Measurements from ENCODE around the gene ANKRD44.
"Not testable (repeated sequence)": the region's sequence is repeated elsewhere in the genome, so short reads cannot be mapped to it uniquely, and the experiment has no call there.

The ANKRD44 gene

DNA sequence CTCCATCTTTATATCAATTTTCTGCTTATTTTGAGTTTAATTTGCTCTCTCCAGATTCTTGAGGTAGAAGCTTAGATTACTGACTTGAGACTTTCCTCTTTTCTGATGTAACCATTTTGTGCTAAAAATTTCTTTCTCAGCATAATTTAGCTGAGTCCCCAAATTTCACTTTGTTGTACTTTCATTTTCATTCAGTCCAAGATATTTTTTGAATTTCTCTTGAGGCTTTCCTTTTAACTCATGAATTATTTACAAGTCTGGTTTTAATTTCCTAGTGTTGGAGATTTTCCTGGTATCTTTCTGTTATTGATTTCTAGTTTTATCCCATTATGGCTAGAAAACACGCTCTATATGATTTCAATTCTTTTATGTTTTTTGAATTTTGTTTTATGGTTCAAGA, 239.4 kb downstream of the ANKRD44 start:
- peaks cover 14% of the 10 kb centered on the region for H3K36me3 ChIP-seq (ENCODE audit: control insufficient read depth, low read length)
- 0 out of 2 replicates have a peak, but pooled peaks cover 4% of the 10 kb centered on the region for H3K4me1 ChIP-seq (ENCODE audit: control insufficient read depth, low read length)
- H3K27me3 ChIP-seq (ENCODE audit: control insufficient read depth, low read length), result no peaks in the 10 kb centered on the region
- H3K4me3 ChIP-seq (ENCODE audit: low read length), result no peak overlapping the region
- no peaks in the 10 kb centered on the region for H3K79me2 ChIP-seq (ENCODE audit: control insufficient read depth, low read length)
- peaks cover 8% of the 10 kb centered on the region; the same call in 1 of the 2 replicates for H3F3A ChIP-seq (ENCODE audit: control insufficient read depth, insufficient read depth)
- H3K9me2 ChIP-seq (replicated peaks; ENCODE audit: control insufficient read depth, low read length), result no peaks in the 10 kb centered on the region
- TF ChIP-seq, protein P1, sequence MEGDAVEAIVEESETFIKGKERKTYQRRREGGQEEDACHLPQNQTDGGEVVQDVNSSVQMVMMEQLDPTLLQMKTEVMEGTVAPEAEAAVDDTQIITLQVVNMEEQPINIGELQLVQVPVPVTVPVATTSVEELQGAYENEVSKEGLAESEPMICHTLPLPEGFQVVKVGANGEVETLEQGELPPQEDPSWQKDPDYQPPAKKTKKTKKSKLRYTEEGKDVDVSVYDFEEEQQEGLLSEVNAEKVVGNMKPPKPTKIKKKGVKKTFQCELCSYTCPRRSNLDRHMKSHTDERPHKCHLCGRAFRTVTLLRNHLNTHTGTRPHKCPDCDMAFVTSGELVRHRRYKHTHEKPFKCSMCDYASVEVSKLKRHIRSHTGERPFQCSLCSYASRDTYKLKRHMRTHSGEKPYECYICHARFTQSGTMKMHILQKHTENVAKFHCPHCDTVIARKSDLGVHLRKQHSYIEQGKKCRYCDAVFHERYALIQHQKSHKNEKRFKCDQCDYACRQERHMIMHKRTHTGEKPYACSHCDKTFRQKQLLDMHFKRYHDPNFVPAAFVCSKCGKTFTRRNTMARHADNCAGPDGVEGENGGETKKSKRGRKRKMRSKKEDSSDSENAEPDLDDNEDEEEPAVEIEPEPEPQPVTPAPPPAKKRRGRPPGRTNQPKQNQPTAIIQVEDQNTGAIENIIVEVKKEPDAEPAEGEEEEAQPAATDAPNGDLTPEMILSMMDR (IDR thresholded peaks at IDR 0.05; ENCODE audit: low read depth, low read length, poor library complexity, severe bottlenecking), result no peak
- TF ChIP-seq EZH2phosphoT487 (IDR thresholded peaks at IDR 0.05; ENCODE audit: borderline replicate concordance, low read length), result no peak
- no peaks in the 10 kb centered on the region for H3K9me3 ChIP-seq (ENCODE audit: control insufficient read depth, insufficient read depth, low read length)
- no peaks in the 10 kb centered on the region for H4K20me1 ChIP-seq (ENCODE audit: control insufficient read depth, insufficient read depth, low read depth, low read length)
- no peak overlapping the region for H3K4me2 ChIP-seq (ENCODE audit: low read length)
- H3K27ac ChIP-seq (ENCODE audit: low read depth, low read length), result no peak overlapping the region

DNA sequence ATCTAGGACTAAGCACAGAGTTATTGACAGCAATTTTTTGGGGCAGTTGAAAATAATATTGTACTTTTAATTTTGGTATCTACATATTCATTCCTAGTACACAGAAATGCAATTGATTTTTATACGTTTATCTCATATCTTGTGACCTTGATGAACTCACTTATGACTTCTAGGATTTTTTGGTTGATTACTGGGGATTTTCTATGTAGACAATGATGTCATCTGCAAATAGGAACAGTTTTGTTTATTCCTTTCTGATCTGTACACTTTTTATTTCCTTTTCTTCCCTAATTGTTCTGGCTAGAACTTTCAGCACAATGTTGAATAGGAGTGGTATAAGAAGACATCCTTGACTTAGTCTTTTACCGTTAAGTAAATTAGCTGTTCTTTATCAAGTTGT, 240.6 kb downstream of the ANKRD44 start:
- TF ChIP-seq EZH2phosphoT487 (IDR thresholded peaks at IDR 0.05; ENCODE audit: borderline replicate concordance, low read length), result no peak
- TF ChIP-seq, protein P1 (IDR thresholded peaks at IDR 0.05; ENCODE audit: low read depth, low read length, poor library complexity, severe bottlenecking), result no peak
- H3K9me2 ChIP-seq (replicated peaks; ENCODE audit: control insufficient read depth, low read length), result no peaks in the 10 kb centered on the region

DNA sequence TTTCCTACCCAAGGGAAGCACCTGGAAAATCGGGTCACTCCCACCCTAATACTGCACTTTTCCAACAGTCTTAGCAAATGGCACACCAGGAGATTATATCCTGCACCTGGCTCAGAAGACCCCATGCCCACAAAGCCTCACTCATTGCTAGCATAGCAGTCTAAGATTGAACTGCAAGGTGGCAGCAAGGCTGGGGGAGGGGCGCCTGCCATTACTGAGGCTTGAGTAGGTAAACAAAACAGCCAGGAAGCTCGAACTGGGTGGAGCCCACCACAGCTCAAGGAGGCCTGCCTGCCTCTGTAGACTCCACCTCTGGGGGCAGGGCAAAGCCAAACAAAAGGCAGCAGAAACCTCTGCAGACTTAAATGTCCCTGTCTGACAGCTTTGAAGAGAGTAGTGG, 248.0 kb downstream of the ANKRD44 start:
- not testable (repeated sequence) for H3K79me2 ChIP-seq (ENCODE audit: control insufficient read depth, low read length); H3K4me2 ChIP-seq (ENCODE audit: low read length); H3F3A ChIP-seq (ENCODE audit: control insufficient read depth, insufficient read depth); H3K27ac ChIP-seq (ENCODE audit: low read depth, low read length); H4K20me1 ChIP-seq (ENCODE audit: control insufficient read depth, insufficient read depth, low read depth, low read length); H3K9me2 ChIP-seq (replicated peaks; ENCODE audit: control insufficient read depth, low read length); H3K4me3 ChIP-seq (ENCODE audit: low read length); H3K4me1 ChIP-seq (ENCODE audit: control insufficient read depth, low read length); H3K27me3 ChIP-seq (ENCODE audit: control insufficient read depth, low read length); H3K9me3 ChIP-seq (ENCODE audit: control insufficient read depth, insufficient read depth, low read length)
- H3K36me3 ChIP-seq (ENCODE audit: control insufficient read depth, low read length), result peaks cover 23% of the 10 kb centered on the region

More for the DNA sequence above, 240.6 kb downstream of the ANKRD44 start:
- Histone ChIP-seq H3K4me3 (ENCODE audit: low read length) (no peak overlapping the region), H3F3A (ENCODE audit: control insufficient read depth, insufficient read depth) (peaks cover 8% of the 10 kb centered on the region; the same call in 1 of the 2 replicates), H3K36me3 (ENCODE audit: control insufficient read depth, low read length) (peaks cover 6% of the 10 kb centered on the region), H4K20me1 (ENCODE audit: control insufficient read depth, insufficient read depth, low read depth, low read length) (no peaks in the 10 kb centered on the region), H3K4me1 (ENCODE audit: control insufficient read depth, low read length) (0 out of 2 replicates have a peak, but pooled peaks cover 4% of the 10 kb centered on the region), H3K79me2 (ENCODE audit: control insufficient read depth, low read length) (no peaks in the 10 kb centered on the region), H3K9me3 (ENCODE audit: control insufficient read depth, insufficient read depth, low read length) (no peaks in the 10 kb centered on the region), H3K4me2 (ENCODE audit: low read length) (no peak overlapping the region), H3K27ac (ENCODE audit: low read depth, low read length) (no peak overlapping the region), H3K27me3 (ENCODE audit: control insufficient read depth, low read length) (no peaks in the 10 kb centered on the region)

GRCh38 chr2:197059477-197059876, 251.1 kb downstream of the ANKRD44 start:
- Histone ChIP-seq H3K4me2 (ENCODE audit: low read length) (no peak overlapping the region), H3K9me2 (replicated peaks; ENCODE audit: control insufficient read depth, low read length) (no peaks in the 10 kb centered on the region), H4K20me1 (ENCODE audit: control insufficient read depth, insufficient read depth, low read depth, low read length) (no peaks in the 10 kb centered on the region), H3K4me3 (ENCODE audit: low read length) (no peak overlapping the region), H3K9me3 (ENCODE audit: control insufficient read depth, insufficient read depth, low read length) (peaks cover 12% of the 10 kb centered on the region; the same call in 1 of the 2 replicates), H3K27ac (ENCODE audit: low read depth, low read length) (no peak overlapping the region), H3K36me3 (ENCODE audit: control insufficient read depth, low read length) (peaks cover 36% of the 10 kb centered on the region), H3F3A (ENCODE audit: control insufficient read depth, insufficient read depth) (no peaks in the 10 kb centered on the region), H3K79me2 (ENCODE audit: control insufficient read depth, low read length) (no peaks in the 10 kb centered on the region), H3K27me3 (ENCODE audit: control insufficient read depth, low read length) (no peaks in the 10 kb centered on the region), H3K4me1 (ENCODE audit: control insufficient read depth, low read length) (no peaks in the 10 kb centered on the region)
- no peak for TF ChIP-seq EZH2phosphoT487 (IDR thresholded peaks at IDR 0.05; ENCODE audit: borderline replicate concordance, low read length)
- TF ChIP-seq, protein P1 (IDR thresholded peaks at IDR 0.05; ENCODE audit: low read depth, low read length, poor library complexity, severe bottlenecking), result no peak

Measured in DOHH2 (cell line).